GM12873 (cell line): ENCODE data around the gene ABCD1.

Experiments
- TF ChIP-seq, protein P1 (sequence below): IDR thresholded peaks from 2 replicates; pipeline ENCODE4 v1.5.1; 2012; ENCODE audit warnings: low read depth, mild to moderate bottlenecking, moderate library complexity, low read length, control low read depth; ENCODE audit not compliant: insufficient read depth; ENCODE audit errors: missing control alignments

ABCD1 gene

DNA sequence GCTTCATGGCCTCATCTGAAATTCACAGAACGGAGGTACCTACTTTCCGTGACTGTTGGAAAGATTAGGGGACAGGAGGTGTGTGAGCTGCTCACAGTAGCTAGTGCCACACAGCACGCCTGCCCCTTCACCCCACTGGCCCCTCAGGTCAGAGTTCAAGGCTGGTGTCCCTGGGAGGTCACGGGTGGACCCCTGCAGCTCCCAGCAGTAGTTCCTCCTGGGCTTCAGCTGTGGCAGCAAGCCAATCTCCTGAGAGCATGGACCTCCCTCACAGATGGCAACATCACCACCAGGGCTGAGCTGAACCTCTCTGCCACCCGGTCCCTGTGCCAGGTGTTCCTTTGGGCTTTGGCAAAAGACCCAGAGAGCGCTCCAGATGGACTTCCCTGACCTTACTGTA is 67.7 kb downstream of the ABCD1 start:
- TF ChIP-seq, protein P1, sequence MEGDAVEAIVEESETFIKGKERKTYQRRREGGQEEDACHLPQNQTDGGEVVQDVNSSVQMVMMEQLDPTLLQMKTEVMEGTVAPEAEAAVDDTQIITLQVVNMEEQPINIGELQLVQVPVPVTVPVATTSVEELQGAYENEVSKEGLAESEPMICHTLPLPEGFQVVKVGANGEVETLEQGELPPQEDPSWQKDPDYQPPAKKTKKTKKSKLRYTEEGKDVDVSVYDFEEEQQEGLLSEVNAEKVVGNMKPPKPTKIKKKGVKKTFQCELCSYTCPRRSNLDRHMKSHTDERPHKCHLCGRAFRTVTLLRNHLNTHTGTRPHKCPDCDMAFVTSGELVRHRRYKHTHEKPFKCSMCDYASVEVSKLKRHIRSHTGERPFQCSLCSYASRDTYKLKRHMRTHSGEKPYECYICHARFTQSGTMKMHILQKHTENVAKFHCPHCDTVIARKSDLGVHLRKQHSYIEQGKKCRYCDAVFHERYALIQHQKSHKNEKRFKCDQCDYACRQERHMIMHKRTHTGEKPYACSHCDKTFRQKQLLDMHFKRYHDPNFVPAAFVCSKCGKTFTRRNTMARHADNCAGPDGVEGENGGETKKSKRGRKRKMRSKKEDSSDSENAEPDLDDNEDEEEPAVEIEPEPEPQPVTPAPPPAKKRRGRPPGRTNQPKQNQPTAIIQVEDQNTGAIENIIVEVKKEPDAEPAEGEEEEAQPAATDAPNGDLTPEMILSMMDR, result no peak

DNA sequence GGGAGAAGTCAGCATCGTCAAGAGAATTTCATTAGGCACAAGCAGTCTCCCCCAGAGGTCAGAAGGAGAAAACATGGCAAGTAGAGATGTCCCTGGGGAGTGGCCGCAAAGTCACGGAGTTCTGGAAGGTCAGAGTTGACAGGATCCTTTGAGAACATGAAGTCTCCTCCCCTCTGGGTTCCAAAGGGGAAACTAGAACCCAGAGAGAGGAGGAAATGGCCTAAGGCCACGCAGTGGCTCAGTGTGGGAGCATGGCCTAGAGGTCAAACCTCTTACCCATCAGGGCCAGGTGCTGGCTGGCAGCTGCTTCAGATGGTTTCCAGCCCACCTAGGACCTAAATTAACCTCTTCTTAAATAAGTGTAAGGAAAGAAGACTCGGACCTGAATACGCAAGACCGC is 68.6 kb downstream of the ABCD1 start:
- TF ChIP-seq, protein P1, result no peak
